WI38 (cell line): ENCODE results near the gene MICALL2.

ENCODE experiments used
- H3K4me3 ChIP-seq: 2 replicates; pipeline ENCODE4 v1.5.1; 2011; ENCODE audit warnings: low read depth, mild to moderate bottlenecking, control low read depth, low read length
- TF ChIP-seq, protein P1 (sequence below): IDR thresholded peaks from 2 replicates; pipeline ENCODE4 v1.5.1; 2012; ENCODE audit warnings: low read depth, mild to moderate bottlenecking, control low read depth, low read length

MICALL2 gene

GRCh38 chr7:1409555-1409954 is 49.7 kb downstream of the MICALL2 start:
- TF ChIP-seq, protein P1, sequence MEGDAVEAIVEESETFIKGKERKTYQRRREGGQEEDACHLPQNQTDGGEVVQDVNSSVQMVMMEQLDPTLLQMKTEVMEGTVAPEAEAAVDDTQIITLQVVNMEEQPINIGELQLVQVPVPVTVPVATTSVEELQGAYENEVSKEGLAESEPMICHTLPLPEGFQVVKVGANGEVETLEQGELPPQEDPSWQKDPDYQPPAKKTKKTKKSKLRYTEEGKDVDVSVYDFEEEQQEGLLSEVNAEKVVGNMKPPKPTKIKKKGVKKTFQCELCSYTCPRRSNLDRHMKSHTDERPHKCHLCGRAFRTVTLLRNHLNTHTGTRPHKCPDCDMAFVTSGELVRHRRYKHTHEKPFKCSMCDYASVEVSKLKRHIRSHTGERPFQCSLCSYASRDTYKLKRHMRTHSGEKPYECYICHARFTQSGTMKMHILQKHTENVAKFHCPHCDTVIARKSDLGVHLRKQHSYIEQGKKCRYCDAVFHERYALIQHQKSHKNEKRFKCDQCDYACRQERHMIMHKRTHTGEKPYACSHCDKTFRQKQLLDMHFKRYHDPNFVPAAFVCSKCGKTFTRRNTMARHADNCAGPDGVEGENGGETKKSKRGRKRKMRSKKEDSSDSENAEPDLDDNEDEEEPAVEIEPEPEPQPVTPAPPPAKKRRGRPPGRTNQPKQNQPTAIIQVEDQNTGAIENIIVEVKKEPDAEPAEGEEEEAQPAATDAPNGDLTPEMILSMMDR, result no peak

GRCh38 chr7:1408466-1408865 is 50.8 kb downstream of the MICALL2 start:
- TF ChIP-seq, protein P1, result no peak
- H3K4me3 ChIP-seq, result no peak overlapping the region

More at GRCh38 chr7:1409555-1409954, 49.7 kb downstream of the MICALL2 start:
- H3K4me3 ChIP-seq, result no peak overlapping the region

DNA sequence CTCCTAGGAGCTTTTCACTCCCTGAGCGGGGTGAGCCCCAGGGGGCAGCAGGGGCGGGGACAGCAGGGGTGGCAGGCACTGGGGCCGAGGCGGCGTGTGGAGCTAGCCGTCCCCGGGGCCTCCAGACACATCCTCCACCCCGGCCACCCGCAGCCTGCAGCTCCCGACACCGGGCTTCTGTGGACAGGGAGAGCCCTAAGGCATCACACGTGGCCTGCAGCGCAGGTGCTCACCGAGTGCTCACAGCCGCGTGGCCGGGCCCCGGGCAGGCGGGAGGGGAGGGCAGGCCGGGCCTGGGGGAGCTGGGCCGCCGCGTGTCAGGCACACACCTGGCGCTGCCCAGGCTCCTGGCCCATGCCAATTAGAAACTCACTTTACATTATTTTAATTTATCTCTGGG is 51.4 kb downstream of the MICALL2 start:
- TF ChIP-seq, protein P1, result no peak
- H3K4me3 ChIP-seq, result no peak overlapping the region

GRCh38 chr7:1404898-1405548 is 54.2 kb downstream of the MICALL2 start:
- no peak overlapping the region for H3K4me3 ChIP-seq
- TF ChIP-seq, protein P1, result no peak

- TF ChIP-seq, protein P1, result no peak
- no peak overlapping the region for H3K4me3 ChIP-seq
Measured at GRCh38 chr7:1404460-1404809, 54.8 kb downstream of the MICALL2 start.

DNA sequence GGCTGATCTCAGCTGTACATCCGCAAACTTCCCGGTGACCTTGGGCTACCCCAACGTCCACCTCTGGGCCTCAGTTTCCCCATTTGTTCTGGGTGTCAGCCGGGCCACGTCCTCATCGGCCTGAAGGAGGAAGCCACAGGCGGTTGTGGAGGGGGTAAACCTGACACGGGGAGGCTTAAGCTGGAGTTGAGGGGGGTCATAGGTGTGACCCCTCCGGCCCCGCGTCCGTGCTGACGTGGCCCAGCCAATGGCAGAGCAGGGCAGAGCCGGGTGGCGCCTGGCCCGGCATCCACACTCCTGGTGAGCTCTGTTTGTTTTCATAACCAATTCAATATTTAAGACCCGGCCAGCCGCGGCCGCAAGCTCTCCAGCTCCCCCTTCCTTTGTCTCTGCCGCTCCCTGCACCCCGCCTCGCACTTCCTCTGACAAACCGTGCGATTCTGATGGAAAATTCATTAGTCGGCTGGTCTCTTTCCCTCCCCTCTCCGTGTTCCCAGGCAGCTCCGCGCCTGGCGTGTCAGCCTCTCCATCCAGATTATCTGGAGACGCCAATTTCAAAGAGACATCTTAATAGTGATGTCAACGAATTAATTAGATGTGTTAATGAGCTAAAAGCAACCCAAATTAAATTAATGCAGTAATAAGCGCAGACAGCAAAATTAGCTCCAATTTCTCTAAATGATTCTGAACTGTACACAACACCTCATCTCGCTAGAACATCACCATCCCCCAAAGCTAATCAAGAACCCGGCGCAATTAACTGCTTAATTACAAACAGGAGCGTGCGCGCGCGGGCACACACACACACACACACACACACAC is 55.4 kb downstream of the MICALL2 start:
- TF ChIP-seq, protein P1, result no peak
- H3K4me3 ChIP-seq, result no peak overlapping the region
